LNCaP clone FGC (cell line): ENCODE data around the gene SPATA3.

Experiments used
- DNase-seq: peaks from one replicate; pipeline ENCODE4 v3.0.0-alpha.2; 2011; ENCODE audit warnings: low read depth
- H3K4me3 ChIP-seq: 2 replicates; pipeline ENCODE4 v1.5.1; 2011; ENCODE audit warnings: mild to moderate bottlenecking, low read depth, low read length, control low read depth
- CTCF ChIP-seq: IDR thresholded peaks from 2 replicates; pipeline ENCODE4 v1.5.1; 2012; ENCODE audit warnings: mild to moderate bottlenecking; ENCODE audit not compliant: control insufficient read depth, insufficient read depth; ENCODE audit errors: extremely low read depth

The SPATA3 gene

GRCh38 chr2:231011526-231011925 is 15.6 kb downstream of the SPATA3 start:
- TF ChIP-seq CTCF, result no peak
- no peak for DNase-seq
- no peak overlapping the region for H3K4me3 ChIP-seq

GRCh38 chr2:231012463-231012862 is 16.5 kb downstream of the SPATA3 start:
- no peak overlapping the region for H3K4me3 ChIP-seq
- no peak for DNase-seq
- no peak for TF ChIP-seq CTCF

GRCh38 chr2:231013820-231014219 is 17.9 kb downstream of the SPATA3 start:
- TF ChIP-seq CTCF, result no peak
- DNase-seq, result no peak
- no peak overlapping the region for H3K4me3 ChIP-seq

GRCh38 chr2:231015478-231015877 is 19.6 kb downstream of the SPATA3 start:
- no peak for DNase-seq
- H3K4me3 ChIP-seq, result no peak overlapping the region
- no peak for TF ChIP-seq CTCF

GRCh38 chr2:231015926-231016325 is 20.0 kb downstream of the SPATA3 start:
- no peak overlapping the region for H3K4me3 ChIP-seq
- no peak for DNase-seq
- TF ChIP-seq CTCF, result no peak

- no peak for DNase-seq
- H3K4me3 ChIP-seq, result no peak overlapping the region
- TF ChIP-seq CTCF, result no peak
Measured at GRCh38 chr2:231016566-231017230, 20.8 kb downstream of the SPATA3 start.

- no peak for TF ChIP-seq CTCF
- no peak for DNase-seq
- H3K4me3 ChIP-seq, result no peak overlapping the region
Measured at GRCh38 chr2:231017231-231017598, 21.3 kb downstream of the SPATA3 start.
